Thoracic aorta (tissue), 2 donors: ENCODE measurements around the gene CYP24A1. TPM values are rescaled to one million over a fixed set of nuclear protein-coding genes. Genes with fewer than 3 reads are reported as not detected.

ENCODE experiments used
- ATAC-seq: fragments of 150-250 bp; one replicate; pipeline ENCODE4 v1.8.0; 2017; ENCODE audit warnings: low read depth; ENCODE audit not compliant: insufficient number of reproducible peaks, low FRiP score
- DNase-seq: peaks from one replicate; pipeline ENCODE4 v3.0.0-alpha.2; 2020; ENCODE audit warnings: low spot score
- H3K27ac ChIP-seq, 2 donors: fragments of 200-600 bp; sonication (generic); 1 replicate in 1 of 2; 2 replicates in 1 of 2; pipeline ENCODE4 v1.5.1; 2016; ENCODE audit warnings: mild to moderate bottlenecking in 2 of 2, moderate library complexity in 2 of 2
- H3K27me3 ChIP-seq: fragments of 200-600 bp; sonication (generic); replicated peaks from 2 replicates; pipeline ENCODE4 v1.6.0; 2016; ENCODE audit warnings: mild to moderate bottlenecking; ENCODE audit not compliant: insufficient read depth
- H3K36me3 ChIP-seq: fragments of 200-600 bp; sonication (generic); one replicate; pipeline ENCODE4 v1.5.1; 2016
- H3K4me1 ChIP-seq, 2 donors: fragments of 200-600 bp; sonication (generic); 1 replicate in 1 of 2; 2 replicates in 1 of 2; pipeline versions ENCODE4 v1.5.1 to v1.6.0; 2016; ENCODE audit warnings: low read depth in 2 of 2, mild to moderate bottlenecking in 1 of 2; ENCODE audit not compliant: control insufficient read depth in 1 of 2
- H3K4me3 ChIP-seq: fragments of 200-600 bp; sonication (generic); 2 replicates; pipeline ENCODE4 v1.5.1; 2016; ENCODE audit warnings: mild to moderate bottlenecking
- H3K9me3 ChIP-seq: fragments of 200-600 bp; sonication (generic); 2 replicates; pipeline ENCODE4 v1.5.1; 2016
- total RNA-seq, 2 donors: library from RNA; depleted of rRNA; stranded (reverse); fragments of >200 nt; gene quantifications; one replicate each; pipeline versions ENCODE4 v1.1.0 to v1.2.3, GENCODE V29; 2016
- TF ChIP-seq, protein P1 (sequence below): fragments of 200-600 bp; sonication (generic); IDR thresholded peaks from one replicate; pipeline ENCODE4 v1.5.1; 2019; ENCODE audit warnings: antibody characterized with exemption

CYP24A1 gene
- total RNA-seq, 2 donors from 2014 or later = not detected

DNA sequence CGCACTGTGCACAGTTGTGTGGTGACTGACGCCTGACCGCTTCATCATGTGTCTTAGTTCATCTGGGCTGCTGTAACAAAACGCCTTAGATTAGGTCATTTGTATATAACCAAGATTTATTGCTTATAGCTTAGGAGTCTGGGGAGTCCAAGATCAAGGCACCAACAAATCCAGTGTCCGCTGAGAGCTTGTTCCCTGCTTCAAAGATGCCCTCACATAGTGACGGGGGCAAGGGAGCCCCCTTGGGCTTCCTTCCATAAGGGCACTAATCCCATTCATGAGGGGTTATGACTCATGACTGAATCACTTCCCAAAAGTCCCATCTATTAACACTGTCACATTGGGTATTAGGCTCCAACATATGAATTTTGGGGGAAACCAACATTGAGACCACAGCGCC is 34.6 kb downstream of the CYP24A1 start:
- DNase-seq (no peak), ATAC-seq (no peak)
- Histone ChIP-seq H3K9me3 (no peaks in the 10 kb centered on the region), H3K4me3 (no peak overlapping the region), H3K27me3 (no peaks in the 10 kb centered on the region), H3K27ac (no peak overlapping the region), H3K4me1 (no peaks in the 10 kb centered on the region), H3K36me3 (no peaks in the 10 kb centered on the region)
- TF ChIP-seq, protein P1, sequence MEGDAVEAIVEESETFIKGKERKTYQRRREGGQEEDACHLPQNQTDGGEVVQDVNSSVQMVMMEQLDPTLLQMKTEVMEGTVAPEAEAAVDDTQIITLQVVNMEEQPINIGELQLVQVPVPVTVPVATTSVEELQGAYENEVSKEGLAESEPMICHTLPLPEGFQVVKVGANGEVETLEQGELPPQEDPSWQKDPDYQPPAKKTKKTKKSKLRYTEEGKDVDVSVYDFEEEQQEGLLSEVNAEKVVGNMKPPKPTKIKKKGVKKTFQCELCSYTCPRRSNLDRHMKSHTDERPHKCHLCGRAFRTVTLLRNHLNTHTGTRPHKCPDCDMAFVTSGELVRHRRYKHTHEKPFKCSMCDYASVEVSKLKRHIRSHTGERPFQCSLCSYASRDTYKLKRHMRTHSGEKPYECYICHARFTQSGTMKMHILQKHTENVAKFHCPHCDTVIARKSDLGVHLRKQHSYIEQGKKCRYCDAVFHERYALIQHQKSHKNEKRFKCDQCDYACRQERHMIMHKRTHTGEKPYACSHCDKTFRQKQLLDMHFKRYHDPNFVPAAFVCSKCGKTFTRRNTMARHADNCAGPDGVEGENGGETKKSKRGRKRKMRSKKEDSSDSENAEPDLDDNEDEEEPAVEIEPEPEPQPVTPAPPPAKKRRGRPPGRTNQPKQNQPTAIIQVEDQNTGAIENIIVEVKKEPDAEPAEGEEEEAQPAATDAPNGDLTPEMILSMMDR = no peak

DNA sequence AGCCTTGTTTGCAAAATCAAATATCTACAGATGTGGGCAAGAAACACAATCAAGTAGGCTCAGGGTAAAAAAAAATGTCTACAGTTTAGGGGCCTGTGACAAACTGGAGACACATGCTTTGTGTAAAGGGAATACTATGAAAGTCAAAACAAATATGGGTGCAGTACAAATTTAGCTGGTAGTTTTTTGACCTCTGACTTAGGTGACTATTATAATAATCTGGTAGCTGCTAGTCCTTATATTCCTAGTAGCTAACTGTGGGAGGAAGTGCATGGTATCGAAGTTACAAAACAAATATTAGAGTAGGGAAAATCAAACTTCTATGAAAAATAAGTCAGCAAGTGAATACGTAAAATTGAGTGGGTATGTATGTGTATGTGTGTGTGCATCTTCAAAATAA is 35.4 kb downstream of the CYP24A1 start:
- Histone ChIP-seq H3K4me1 (no peaks in the 10 kb centered on the region), H3K36me3 (no peaks in the 10 kb centered on the region), H3K27me3 (no peaks in the 10 kb centered on the region), H3K27ac (no peak overlapping the region), H3K9me3 (no peaks in the 10 kb centered on the region), H3K4me3 (no peak overlapping the region)
- no peak for DNase-seq
- ATAC-seq = no peak
- TF ChIP-seq, protein P1 = no peak

DNA sequence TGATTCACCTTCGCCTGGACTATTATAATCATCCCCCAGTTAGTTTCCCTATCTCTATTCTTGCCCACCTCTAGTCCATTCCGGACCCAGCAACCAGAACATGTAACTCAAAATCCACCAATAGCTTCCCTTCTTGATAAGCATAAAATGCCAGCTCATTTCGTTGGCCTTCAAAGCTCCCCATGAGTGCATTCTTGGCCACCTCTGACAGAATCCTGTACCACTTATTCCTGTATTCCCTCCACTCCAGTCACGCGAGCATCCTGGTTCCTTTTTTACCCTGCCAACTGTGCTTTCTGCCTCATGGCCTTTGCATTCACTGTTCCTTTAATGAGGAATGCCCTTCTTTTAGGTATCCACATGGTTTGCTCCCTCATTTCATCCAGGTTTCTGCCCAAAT is 36.7 kb downstream of the CYP24A1 start:
- DNase-seq (no peak), ATAC-seq (no peak)
- Histone ChIP-seq H3K36me3 (no peaks in the 10 kb centered on the region), H3K4me1 (no peaks in the 10 kb centered on the region), H3K27ac (no peak overlapping the region), H3K4me3 (no peak overlapping the region), H3K9me3 (no peaks in the 10 kb centered on the region), H3K27me3 (no peaks in the 10 kb centered on the region)
- TF ChIP-seq, protein P1 = no peak

DNA sequence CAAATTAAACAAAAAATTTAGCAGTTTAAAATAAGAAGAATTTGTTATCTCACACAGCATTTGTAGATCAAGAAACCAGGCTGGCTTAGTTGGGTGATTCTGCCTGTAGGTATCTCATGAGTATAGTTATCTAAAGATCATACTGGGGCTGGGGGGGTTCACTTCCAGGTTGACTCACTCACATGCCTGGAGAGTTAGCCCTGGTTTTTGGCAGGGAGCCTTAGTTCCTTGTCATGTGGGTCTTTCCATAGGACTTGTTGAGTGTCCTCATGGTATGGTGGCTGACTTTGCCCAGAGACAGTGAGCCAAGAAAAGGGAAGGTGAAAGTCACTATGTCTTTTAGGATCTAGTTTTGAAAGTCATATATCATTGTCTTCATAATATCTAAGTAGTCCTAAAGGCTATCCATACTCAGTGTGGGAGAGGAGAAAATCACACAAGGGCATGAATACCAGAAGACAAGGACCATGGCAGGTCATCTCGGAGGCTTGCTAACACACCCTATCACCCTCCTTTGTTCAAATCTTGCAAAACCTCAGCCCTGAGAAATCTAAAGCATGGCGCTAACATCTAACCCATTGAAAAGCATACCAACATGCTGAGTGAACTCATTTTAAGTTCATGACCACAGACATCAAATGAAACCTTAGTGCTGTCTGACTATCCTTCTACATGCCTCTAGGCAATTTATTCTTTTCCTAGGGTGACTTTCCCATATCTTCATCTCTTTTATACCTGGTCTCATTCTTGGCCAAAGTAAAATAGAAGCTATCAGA is 39.2 kb downstream of the CYP24A1 start:
- Histone ChIP-seq H3K27me3 (no peaks in the 10 kb centered on the region), H3K27ac (no peak overlapping the region), H3K4me1 (no peaks in the 10 kb centered on the region), H3K9me3 (no peaks in the 10 kb centered on the region), H3K36me3 (no peaks in the 10 kb centered on the region), H3K4me3 (no peak overlapping the region)
- no peak for DNase-seq
- TF ChIP-seq, protein P1 = no peak
- ATAC-seq = no peak

DNA sequence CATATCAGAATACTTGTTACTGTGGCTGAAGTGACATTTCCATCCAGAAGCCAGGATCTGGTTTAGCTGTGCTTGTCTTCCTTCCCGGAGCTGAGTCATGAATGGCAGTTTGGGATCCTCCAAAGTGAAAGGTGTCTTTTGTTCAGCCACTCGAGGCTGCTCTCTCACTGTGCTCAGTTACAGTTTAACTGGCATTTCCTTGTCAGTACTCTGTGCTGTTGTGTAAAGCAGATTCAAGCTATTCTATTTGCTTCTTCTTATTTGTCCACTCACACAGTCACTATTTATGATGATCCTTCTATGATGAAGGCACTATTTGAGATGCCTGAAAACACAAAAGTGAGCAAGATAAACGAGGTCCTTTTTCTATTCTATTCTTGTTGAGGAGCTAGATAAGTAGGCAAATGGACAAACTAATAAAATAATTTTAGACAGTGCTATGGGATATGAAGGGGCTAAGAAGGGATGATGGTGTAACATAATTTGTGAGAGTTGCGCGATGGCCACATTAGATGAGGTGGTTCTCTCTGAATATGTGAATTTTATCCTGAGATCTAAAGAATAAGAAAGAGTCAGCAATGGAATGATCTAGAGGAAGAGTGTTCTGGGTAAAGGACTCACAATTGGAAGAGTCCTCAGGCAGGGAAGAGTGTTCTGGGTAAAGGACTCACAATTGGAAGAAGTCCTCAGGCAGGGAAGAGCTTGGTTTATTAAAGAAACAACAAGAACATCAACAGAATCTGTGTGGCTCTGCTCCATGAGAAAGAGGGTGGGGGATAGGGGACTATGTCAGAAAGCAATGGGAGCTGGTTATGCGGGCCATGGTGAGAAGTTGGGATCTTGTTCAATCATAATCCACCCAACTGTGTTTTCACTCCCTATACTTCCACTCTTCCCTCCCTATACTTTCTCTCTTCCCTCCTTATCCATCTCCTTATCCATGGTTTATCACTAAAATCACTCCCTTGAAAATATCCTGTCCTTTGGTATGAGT is 40.1 kb downstream of the CYP24A1 start:
- Histone ChIP-seq H3K36me3 (no peaks in the 10 kb centered on the region), H3K27me3 (no peaks in the 10 kb centered on the region), H3K9me3 (no peaks in the 10 kb centered on the region), H3K27ac (no peak overlapping the region), H3K4me1 (no peaks in the 10 kb centered on the region), H3K4me3 (no peak overlapping the region)
- TF ChIP-seq, protein P1 = no peak
- DNase-seq = no peak
- ATAC-seq = no peak
